OCI-LY3 (cell line): ENCODE measurements around the gene STK32B.

Experiments
- CTCF ChIP-seq: fragments of 200-600, 300-600 bp; sonication (generic); IDR thresholded peaks from 2 replicates; pipeline ENCODE4 v1.5.1; 2014; ENCODE audit warnings: antibody characterized with exemption, low read length, low read depth
- EZH2phosphoT487 ChIP-seq: fragments of 200-600 bp; shearing (Covaris generic); IDR thresholded peaks from 2 replicates; pipeline ENCODE4 v1.6.1; 2018; ENCODE audit warnings: antibody characterized with exemption, mixed run types, low read depth

- TF ChIP-seq CTCF (no peak), EZH2phosphoT487 (no peak)
Observed at GRCh38 chr4:5101571-5101970, 50.3 kb downstream of the STK32B start.
